ENCODE results near the gene P2RY13.
A peak's percentile ranks its signal among the peaks of the same experiment; 100 is the strongest.

Gene P2RY13

GRCh38 chr3:151296226-151296625 lies 33.1 kb downstream of the P2RY13 start:
- Histone ChIP-seq H3K9ac (ENCODE audit: low read length) (no peak overlapping the region), H3K9me2 (replicated peaks; ENCODE audit: insufficient read depth, low read length) (no peaks in the 10 kb centered on the region), H3K4me1 (ENCODE audit: low read length) (no peaks in the 10 kb centered on the region), H4K20me1 (ENCODE audit: insufficient read depth, low read length) (no peaks in the 10 kb centered on the region), H3K4me3 (ENCODE audit: low read length) (no peak overlapping the region), H3K36me3 (replicated peaks; ENCODE audit: insufficient read depth, low read length) (no peaks in the 10 kb centered on the region), H3K4me2 (ENCODE audit: low read depth, low read length) (no peak overlapping the region), H3K27ac (ENCODE audit: low read length) (no peak overlapping the region), H2AFZ (ENCODE audit: low read length) (no peak overlapping the region), H3K9me3 (replicated peaks; ENCODE audit: insufficient read depth, low read length) (no peaks in the 10 kb centered on the region), H3K79me2 (ENCODE audit: low read length) (no peaks in the 10 kb centered on the region), H3F3A (ENCODE audit: insufficient read depth, low read length) (no peaks in the 10 kb centered on the region), H3K27me3 (replicated peaks; ENCODE audit: insufficient read depth, low read length) (no peaks in the 10 kb centered on the region)
- TF ChIP-seq, protein P1, sequence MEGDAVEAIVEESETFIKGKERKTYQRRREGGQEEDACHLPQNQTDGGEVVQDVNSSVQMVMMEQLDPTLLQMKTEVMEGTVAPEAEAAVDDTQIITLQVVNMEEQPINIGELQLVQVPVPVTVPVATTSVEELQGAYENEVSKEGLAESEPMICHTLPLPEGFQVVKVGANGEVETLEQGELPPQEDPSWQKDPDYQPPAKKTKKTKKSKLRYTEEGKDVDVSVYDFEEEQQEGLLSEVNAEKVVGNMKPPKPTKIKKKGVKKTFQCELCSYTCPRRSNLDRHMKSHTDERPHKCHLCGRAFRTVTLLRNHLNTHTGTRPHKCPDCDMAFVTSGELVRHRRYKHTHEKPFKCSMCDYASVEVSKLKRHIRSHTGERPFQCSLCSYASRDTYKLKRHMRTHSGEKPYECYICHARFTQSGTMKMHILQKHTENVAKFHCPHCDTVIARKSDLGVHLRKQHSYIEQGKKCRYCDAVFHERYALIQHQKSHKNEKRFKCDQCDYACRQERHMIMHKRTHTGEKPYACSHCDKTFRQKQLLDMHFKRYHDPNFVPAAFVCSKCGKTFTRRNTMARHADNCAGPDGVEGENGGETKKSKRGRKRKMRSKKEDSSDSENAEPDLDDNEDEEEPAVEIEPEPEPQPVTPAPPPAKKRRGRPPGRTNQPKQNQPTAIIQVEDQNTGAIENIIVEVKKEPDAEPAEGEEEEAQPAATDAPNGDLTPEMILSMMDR (IDR thresholded peaks at IDR 0.05; ENCODE audit: low read length) = no peak
- no peak for TF ChIP-seq EZH2 (optimal IDR thresholded peaks at IDR 0.05; ENCODE audit: low read depth, low read length)
- no peak for DNase-seq

DNA sequence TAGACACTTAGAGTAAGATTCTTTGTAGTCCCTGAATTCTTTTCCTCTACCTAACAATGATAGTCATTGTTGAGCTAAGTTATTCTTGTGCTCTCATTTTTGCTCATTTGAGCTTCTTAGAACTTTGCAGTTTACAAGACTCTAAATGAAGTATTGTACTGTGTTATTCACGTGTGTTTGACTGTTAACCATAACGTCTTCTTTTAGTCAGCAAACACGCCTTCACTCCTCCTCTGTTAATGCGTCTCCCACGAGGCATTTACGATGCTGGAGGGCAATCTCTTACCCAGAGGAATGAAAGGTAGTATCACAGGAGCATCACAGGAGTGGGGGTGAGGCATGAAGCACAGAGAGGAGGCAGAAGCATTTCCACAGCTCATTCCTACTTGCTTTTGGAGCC lies 36.2 kb downstream of the P2RY13 start:
- Histone ChIP-seq H3K79me2 (ENCODE audit: low read length) (no peaks in the 10 kb centered on the region), H3K27me3 (replicated peaks; ENCODE audit: insufficient read depth, low read length) (no peaks in the 10 kb centered on the region), H3F3A (ENCODE audit: insufficient read depth, low read length) (no peaks in the 10 kb centered on the region), H3K36me3 (replicated peaks; ENCODE audit: insufficient read depth, low read length) (no peaks in the 10 kb centered on the region), H4K20me1 (ENCODE audit: insufficient read depth, low read length) (no peaks in the 10 kb centered on the region), H3K4me1 (ENCODE audit: low read length) (no peaks in the 10 kb centered on the region), H3K9me2 (replicated peaks; ENCODE audit: insufficient read depth, low read length) (no peaks in the 10 kb centered on the region), H3K27ac (ENCODE audit: low read length) (no peak overlapping the region), H3K9ac (ENCODE audit: low read length) (no peak overlapping the region), H3K4me2 (ENCODE audit: low read depth, low read length) (no peak overlapping the region), H3K9me3 (replicated peaks; ENCODE audit: insufficient read depth, low read length) (no peaks in the 10 kb centered on the region), H2AFZ (ENCODE audit: low read length) (no peak overlapping the region), H3K4me3 (ENCODE audit: low read length) (no peak overlapping the region)
- TF ChIP-seq EZH2 (optimal IDR thresholded peaks at IDR 0.05; ENCODE audit: low read depth, low read length) (no peak), EZH2phosphoT487 (IDR thresholded peaks at IDR 0.05; ENCODE audit: low read length) (no peak)
- TF ChIP-seq, protein P1 (IDR thresholded peaks at IDR 0.05; ENCODE audit: low read length) = no peak
- DNase-seq = no peak

DNA sequence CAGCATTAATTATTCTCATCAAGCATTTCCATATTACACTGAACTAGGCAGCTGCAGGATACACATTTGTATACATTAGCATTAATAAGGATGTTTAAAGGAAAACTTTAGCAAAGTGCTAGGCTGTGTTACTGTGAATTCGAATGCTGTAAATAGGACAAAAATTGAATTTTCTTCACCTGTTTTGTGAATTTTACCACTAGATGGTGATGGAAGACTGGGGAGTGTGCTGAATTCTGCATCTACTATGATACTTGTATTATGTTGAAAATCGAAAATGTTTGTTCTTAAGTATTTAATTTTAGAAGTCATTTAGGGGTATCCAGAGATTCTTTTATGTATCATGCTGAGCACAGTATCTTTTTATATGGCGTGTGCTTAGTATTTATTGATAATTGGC lies 38.7 kb downstream of the P2RY13 start:
- no peaks in the 10 kb centered on the region for H3K9me3 ChIP-seq (replicated peaks; ENCODE audit: insufficient read depth, low read length)
- DNase-seq = no peak
- no peak overlapping the region for H2AFZ ChIP-seq (ENCODE audit: low read length)
- no peak overlapping the region for H3K4me2 ChIP-seq (ENCODE audit: low read depth, low read length)
- no peaks in the 10 kb centered on the region for H3K36me3 ChIP-seq (replicated peaks; ENCODE audit: insufficient read depth, low read length)
- no peak for TF ChIP-seq EZH2 (optimal IDR thresholded peaks at IDR 0.05; ENCODE audit: low read depth, low read length)
- no peak for TF ChIP-seq EZH2phosphoT487 (IDR thresholded peaks at IDR 0.05; ENCODE audit: low read length)
- TF ChIP-seq, protein P1 (IDR thresholded peaks at IDR 0.05; ENCODE audit: low read length) = peak; percentile 26
- H3K79me2 ChIP-seq (ENCODE audit: low read length) = no peaks in the 10 kb centered on the region
- H3K9me2 ChIP-seq (replicated peaks; ENCODE audit: insufficient read depth, low read length) = no peaks in the 10 kb centered on the region
- no peak overlapping the region for H3K4me3 ChIP-seq (ENCODE audit: low read length)
- no peaks in the 10 kb centered on the region for H4K20me1 ChIP-seq (ENCODE audit: insufficient read depth, low read length)
- no peaks in the 10 kb centered on the region for H3K27me3 ChIP-seq (replicated peaks; ENCODE audit: insufficient read depth, low read length)
- no peaks in the 10 kb centered on the region for H3F3A ChIP-seq (ENCODE audit: insufficient read depth, low read length)
- no peak overlapping the region for H3K9ac ChIP-seq (ENCODE audit: low read length)
- H3K4me1 ChIP-seq (ENCODE audit: low read length) = no peaks in the 10 kb centered on the region
- H3K27ac ChIP-seq (ENCODE audit: low read length) = no peak overlapping the region
